Measurements from ENCODE around the gene DCD.

DNA sequence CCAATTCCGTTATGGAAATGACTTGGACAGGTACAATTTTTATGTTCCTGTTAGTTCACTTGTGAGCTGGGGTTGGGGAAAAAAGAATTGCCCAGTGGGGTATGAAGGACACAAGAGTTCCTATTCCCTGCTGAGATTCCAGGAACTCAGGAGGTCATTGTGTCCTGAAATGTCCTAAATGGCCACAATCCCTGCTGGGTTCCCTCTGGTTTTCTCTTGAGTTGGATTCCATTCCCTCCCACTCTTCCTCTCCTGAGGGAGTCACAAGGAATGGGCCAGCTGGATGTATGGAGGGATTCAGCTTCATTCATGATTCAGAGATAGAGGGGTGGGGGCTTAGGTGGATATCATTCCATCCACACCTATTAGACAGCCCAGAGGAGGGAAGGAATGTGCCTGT is 34.5 kb upstream of the DCD start:
- TF ChIP-seq, protein P1, sequence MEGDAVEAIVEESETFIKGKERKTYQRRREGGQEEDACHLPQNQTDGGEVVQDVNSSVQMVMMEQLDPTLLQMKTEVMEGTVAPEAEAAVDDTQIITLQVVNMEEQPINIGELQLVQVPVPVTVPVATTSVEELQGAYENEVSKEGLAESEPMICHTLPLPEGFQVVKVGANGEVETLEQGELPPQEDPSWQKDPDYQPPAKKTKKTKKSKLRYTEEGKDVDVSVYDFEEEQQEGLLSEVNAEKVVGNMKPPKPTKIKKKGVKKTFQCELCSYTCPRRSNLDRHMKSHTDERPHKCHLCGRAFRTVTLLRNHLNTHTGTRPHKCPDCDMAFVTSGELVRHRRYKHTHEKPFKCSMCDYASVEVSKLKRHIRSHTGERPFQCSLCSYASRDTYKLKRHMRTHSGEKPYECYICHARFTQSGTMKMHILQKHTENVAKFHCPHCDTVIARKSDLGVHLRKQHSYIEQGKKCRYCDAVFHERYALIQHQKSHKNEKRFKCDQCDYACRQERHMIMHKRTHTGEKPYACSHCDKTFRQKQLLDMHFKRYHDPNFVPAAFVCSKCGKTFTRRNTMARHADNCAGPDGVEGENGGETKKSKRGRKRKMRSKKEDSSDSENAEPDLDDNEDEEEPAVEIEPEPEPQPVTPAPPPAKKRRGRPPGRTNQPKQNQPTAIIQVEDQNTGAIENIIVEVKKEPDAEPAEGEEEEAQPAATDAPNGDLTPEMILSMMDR (IDR thresholded peaks at IDR 0.05; ENCODE audit: borderline replicate concordance, extremely low read depth, low read length, poor library complexity, severe bottlenecking): no peak
- no peak for TF ChIP-seq EZH2 (IDR thresholded peaks at IDR 0.05; ENCODE audit: borderline replicate concordance, low read depth, low read length, severe bottlenecking)
